Karpas-422 (cell line): ENCODE results near the gene SNTG2. TPM values are rescaled to one million over a fixed set of nuclear protein-coding genes. Genes with fewer than 3 reads are reported as not detected.

Source experiments
- DNase-seq: peaks from one replicate; pipeline ENCODE4 v3.0.0-alpha.2; 2015
- H2AFZ ChIP-seq: fragments of 200-600 bp; sonication (generic); 2 replicates; pipeline ENCODE4 v1.6.1; 2014; ENCODE audit warnings: antibody characterized with exemption, low read length, mixed read lengths
- H3K27ac ChIP-seq: fragments of 200-600 bp; sonication (generic); 2 replicates; pipeline ENCODE4 v1.5.1; 2014; ENCODE audit warnings: mild to moderate bottlenecking, low read length, moderate library complexity
- H3K27me3 ChIP-seq: fragments of 200-600 bp; sonication (generic); 2 replicates; pipeline ENCODE4 v1.6.1; 2014; ENCODE audit warnings: low read length, mixed read lengths
- H3K36me3 ChIP-seq: fragments of 200-600 bp; sonication (generic); 2 replicates; pipeline ENCODE4 v1.6.1; 2014; ENCODE audit warnings: low read length, mixed read lengths; ENCODE audit not compliant: insufficient read depth
- H3K4me1 ChIP-seq: fragments of 200-600 bp; sonication (generic); 2 replicates; pipeline ENCODE4 v1.6.1; 2014; ENCODE audit warnings: mild to moderate bottlenecking, low read length, mixed read lengths
- H3K4me2 ChIP-seq: fragments of 200-600 bp; sonication (generic); 2 replicates; pipeline ENCODE4 v1.6.1; 2014; ENCODE audit warnings: low read length, low read depth, mild to moderate bottlenecking; ENCODE audit not compliant: poor library complexity, severe bottlenecking
- H3K4me3 ChIP-seq: fragments of 200-600 bp; sonication (generic); 2 replicates; pipeline ENCODE4 v1.5.1; 2014; ENCODE audit warnings: mild to moderate bottlenecking, antibody characterized with exemption, low read length, mixed read lengths
- H3K79me2 ChIP-seq: fragments of 200-600 bp; sonication (generic); 2 replicates; pipeline ENCODE4 v1.6.1; 2014; ENCODE audit warnings: mild to moderate bottlenecking, low read length, mixed read lengths
- H3K9ac ChIP-seq: fragments of 200-600 bp; sonication (generic); 2 replicates; pipeline ENCODE4 v1.6.0; 2014; ENCODE audit warnings: low read length
- H3K9me2 ChIP-seq: fragments of 200-600 bp; sonication (generic), shearing (Covaris generic); replicated peaks from 2 replicates; pipeline ENCODE4 v1.6.0; 2014; ENCODE audit warnings: mild to moderate bottlenecking, low read length, moderate library complexity; ENCODE audit not compliant: insufficient read depth
- H3K9me3 ChIP-seq: fragments of 300-700, 200-600 bp; sonication (generic); 2 replicates; pipeline ENCODE4 v1.6.1; 2014; ENCODE audit warnings: low read length, mixed read lengths
- H4K20me1 ChIP-seq: fragments of 200-600 bp; sonication (generic); 2 replicates; pipeline ENCODE4 v1.6.1; 2014; ENCODE audit warnings: mild to moderate bottlenecking, antibody characterized with exemption, low read length, low read depth; ENCODE audit not compliant: insufficient read depth
- total RNA-seq: library from RNA; depleted of rRNA; stranded (reverse); fragments of >200 nt; shearing (Covaris generic); gene quantifications from 2 replicates; pipeline ENCODE4 v1.2.3, GENCODE V29; 2014; ENCODE audit warnings: low replicate concordance

The SNTG2 gene
- total RNA-seq, 1 experiment from 2014 or later: not detected

- H3K4me3 ChIP-seq: no peak overlapping the region
- H3K9me2 ChIP-seq: no peaks in the 10 kb centered on the region
- no peaks in the 10 kb centered on the region for H3K27me3 ChIP-seq
- no peak for DNase-seq
- no peaks in the 10 kb centered on the region for H3K9me3 ChIP-seq
- no peak overlapping the region for H3K9ac ChIP-seq
- H2AFZ ChIP-seq: no peak overlapping the region
- no peaks in the 10 kb centered on the region for H3K79me2 ChIP-seq
- H3K4me1 ChIP-seq: no peaks in the 10 kb centered on the region
- H3K27ac ChIP-seq: no peak overlapping the region
- no peaks in the 10 kb centered on the region for H3K36me3 ChIP-seq
- H4K20me1 ChIP-seq: no peaks in the 10 kb centered on the region
- no peak overlapping the region for H3K4me2 ChIP-seq
These were observed 121.6 kb downstream of the SNTG2 start for GRCh38 chr2:1072250-1072649.

GRCh38 chr2:1077911-1078310 is 127.3 kb downstream of the SNTG2 start:
- Histone ChIP-seq H3K36me3 (no peaks in the 10 kb centered on the region), H2AFZ (no peak overlapping the region), H3K27me3 (no peaks in the 10 kb centered on the region), H3K9me2 (no peaks in the 10 kb centered on the region), H3K9ac (no peak overlapping the region), H3K79me2 (no peaks in the 10 kb centered on the region), H3K4me2 (no peak overlapping the region), H4K20me1 (no peaks in the 10 kb centered on the region), H3K4me1 (no peaks in the 10 kb centered on the region), H3K27ac (no peak overlapping the region), H3K9me3 (no peaks in the 10 kb centered on the region), H3K4me3 (no peak overlapping the region)
- no peak for DNase-seq

GRCh38 chr2:1078326-1078725 is 127.7 kb downstream of the SNTG2 start:
- Histone ChIP-seq H2AFZ (no peak overlapping the region), H3K9ac (no peak overlapping the region), H3K9me3 (no peaks in the 10 kb centered on the region), H3K27me3 (no peaks in the 10 kb centered on the region), H3K4me2 (no peak overlapping the region), H4K20me1 (no peaks in the 10 kb centered on the region), H3K4me1 (no peaks in the 10 kb centered on the region), H3K27ac (no peak overlapping the region), H3K9me2 (no peaks in the 10 kb centered on the region), H3K79me2 (no peaks in the 10 kb centered on the region), H3K4me3 (no peak overlapping the region), H3K36me3 (no peaks in the 10 kb centered on the region)
- no peak for DNase-seq

GRCh38 chr2:1079873-1080799 is 129.5 kb downstream of the SNTG2 start:
- no peak overlapping the region for H3K4me2 ChIP-seq
- no peaks in the 10 kb centered on the region for H3K9me2 ChIP-seq
- H3K9me3 ChIP-seq: no peaks in the 10 kb centered on the region
- no peak overlapping the region for H3K4me3 ChIP-seq
- H2AFZ ChIP-seq: no peak overlapping the region
- no peaks in the 10 kb centered on the region for H3K27me3 ChIP-seq
- no peaks in the 10 kb centered on the region for H3K36me3 ChIP-seq
- no peak for DNase-seq
- no peak overlapping the region for H3K9ac ChIP-seq
- H3K79me2 ChIP-seq: no peaks in the 10 kb centered on the region
- no peaks in the 10 kb centered on the region for H4K20me1 ChIP-seq
- no peaks in the 10 kb centered on the region for H3K4me1 ChIP-seq
- H3K27ac ChIP-seq: no peak overlapping the region

GRCh38 chr2:1081451-1082225 is 131.0 kb downstream of the SNTG2 start:
- Histone ChIP-seq H3K4me2 (no peak overlapping the region), H3K79me2 (no peaks in the 10 kb centered on the region), H3K4me1 (no peaks in the 10 kb centered on the region), H4K20me1 (no peaks in the 10 kb centered on the region), H3K9me3 (no peaks in the 10 kb centered on the region), H3K36me3 (no peaks in the 10 kb centered on the region), H3K27me3 (no peaks in the 10 kb centered on the region), H3K9ac (no peak overlapping the region), H3K27ac (no peak overlapping the region), H3K9me2 (no peaks in the 10 kb centered on the region), H2AFZ (no peak overlapping the region), H3K4me3 (no peak overlapping the region)
- DNase-seq: no peak

GRCh38 chr2:1082456-1083205 is 132.0 kb downstream of the SNTG2 start:
- Histone ChIP-seq H2AFZ (no peak overlapping the region), H3K27me3 (no peaks in the 10 kb centered on the region), H3K4me2 (no peak overlapping the region), H4K20me1 (no peaks in the 10 kb centered on the region), H3K9me3 (no peaks in the 10 kb centered on the region), H3K9ac (no peak overlapping the region), H3K36me3 (no peaks in the 10 kb centered on the region), H3K4me1 (no peaks in the 10 kb centered on the region), H3K27ac (no peak overlapping the region), H3K4me3 (no peak overlapping the region), H3K79me2 (no peaks in the 10 kb centered on the region), H3K9me2 (no peaks in the 10 kb centered on the region)
- no peak for DNase-seq

GRCh38 chr2:1088192-1088860 is 137.7 kb downstream of the SNTG2 start:
- Histone ChIP-seq H2AFZ (no peak overlapping the region), H3K4me1 (no peaks in the 10 kb centered on the region), H4K20me1 (no peaks in the 10 kb centered on the region), H3K9ac (no peak overlapping the region), H3K4me3 (no peak overlapping the region), H3K36me3 (no peaks in the 10 kb centered on the region), H3K9me2 (no peaks in the 10 kb centered on the region), H3K4me2 (no peak overlapping the region), H3K9me3 (no peaks in the 10 kb centered on the region), H3K27ac (no peak overlapping the region), H3K27me3 (no peaks in the 10 kb centered on the region), H3K79me2 (no peaks in the 10 kb centered on the region)
- no peak for DNase-seq
